ENCODE results near the gene RASA4. TPM values are rescaled to one million over a fixed set of nuclear protein-coding genes. Genes with fewer than 3 reads are reported as not detected.
"Not testable (repeated sequence)": the region's sequence is repeated elsewhere in the genome, so short reads cannot be mapped to it uniquely, and the experiment has no call there.

RASA4 gene
- total and polyA plus RNA-seq, 4 donors, result 30.9 to 131 (median 56.7) TPM

DNA sequence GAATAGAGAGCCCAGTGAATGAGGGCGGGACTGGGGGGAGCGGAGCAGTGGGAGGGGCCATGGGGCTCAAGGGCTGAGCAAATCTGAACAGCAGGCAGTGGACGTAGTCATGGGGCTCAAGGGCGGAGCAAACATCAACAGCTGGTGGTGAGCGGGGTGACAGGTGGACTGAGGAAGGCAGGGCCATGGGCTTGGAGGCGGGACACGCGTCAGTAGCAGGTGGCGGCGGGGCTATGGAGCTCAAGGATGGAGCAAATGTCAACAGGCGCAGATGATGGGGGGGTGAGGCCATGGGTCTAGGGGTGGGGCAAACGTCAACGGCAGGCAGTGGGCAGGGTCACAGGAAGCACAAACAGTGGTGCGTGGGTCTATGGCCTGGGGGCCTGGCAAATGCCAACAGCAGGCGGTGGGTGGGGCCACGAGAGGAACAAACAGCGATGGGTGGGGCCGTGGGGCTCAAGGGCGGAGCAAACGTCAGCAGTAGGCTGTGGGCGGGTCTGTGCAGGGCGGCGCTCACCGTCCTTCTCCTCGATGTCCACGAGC is 24.0 kb downstream of the RASA4 start:
- not testable (repeated sequence) for H3K27me3 ChIP-seq (ENCODE audit: control insufficient read depth, insufficient read depth, low read length); DNase-seq (ENCODE audit: low read depth in 4 of 6, low spot score in 6 of 6)
- no CpG with 5 or more reads among the region's 26 CpGs for WGBS (ENCODE audit: insufficient coverage)

DNA sequence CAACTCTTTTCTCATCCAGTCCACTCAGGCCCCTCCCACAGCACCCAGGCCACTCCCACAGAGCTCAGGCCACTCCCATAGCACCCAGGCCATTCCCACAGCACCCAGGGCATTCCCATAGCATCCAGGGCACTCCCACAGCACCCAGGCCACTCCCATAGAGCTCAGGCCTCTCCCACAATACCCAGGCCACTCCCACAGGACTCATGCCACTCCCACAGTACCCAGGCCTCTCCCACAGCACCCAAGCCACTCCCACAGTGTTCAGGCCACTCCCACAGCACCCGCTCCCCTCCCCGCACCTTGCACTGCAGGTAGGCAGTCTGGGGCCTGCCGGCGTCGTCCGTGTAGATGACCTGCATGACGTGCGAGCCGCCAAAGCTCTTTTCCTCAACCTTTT is 26.7 kb downstream of the RASA4 start:
- no CpG with 5 or more reads among the region's 9 CpGs for WGBS (ENCODE audit: insufficient coverage)
- DNase-seq (ENCODE audit: low read depth in 4 of 6, low spot score in 6 of 6); H3K27ac ChIP-seq (ENCODE audit: low read depth, low read length); H3K36me3 ChIP-seq (ENCODE audit: control insufficient read depth, insufficient read depth, low read length); H3K9me3 ChIP-seq (ENCODE audit: control insufficient read depth, insufficient read depth, low read length); H3K4me1 ChIP-seq (ENCODE audit: control insufficient read depth, insufficient read depth, low read length); H3K27me3 ChIP-seq (ENCODE audit: control insufficient read depth, insufficient read depth, low read length); H3K4me3 ChIP-seq (ENCODE audit: low read depth, low read length): not testable (repeated sequence)

More for the DNA sequence above, 24.0 kb downstream of the RASA4 start:
- not testable (repeated sequence) for H3K4me1 ChIP-seq (ENCODE audit: control insufficient read depth, insufficient read depth, low read length); H3K9me3 ChIP-seq (ENCODE audit: control insufficient read depth, insufficient read depth, low read length); H3K4me3 ChIP-seq (ENCODE audit: low read depth, low read length); H3K27ac ChIP-seq (ENCODE audit: low read depth, low read length); H3K36me3 ChIP-seq (ENCODE audit: control insufficient read depth, insufficient read depth, low read length)

DNA sequence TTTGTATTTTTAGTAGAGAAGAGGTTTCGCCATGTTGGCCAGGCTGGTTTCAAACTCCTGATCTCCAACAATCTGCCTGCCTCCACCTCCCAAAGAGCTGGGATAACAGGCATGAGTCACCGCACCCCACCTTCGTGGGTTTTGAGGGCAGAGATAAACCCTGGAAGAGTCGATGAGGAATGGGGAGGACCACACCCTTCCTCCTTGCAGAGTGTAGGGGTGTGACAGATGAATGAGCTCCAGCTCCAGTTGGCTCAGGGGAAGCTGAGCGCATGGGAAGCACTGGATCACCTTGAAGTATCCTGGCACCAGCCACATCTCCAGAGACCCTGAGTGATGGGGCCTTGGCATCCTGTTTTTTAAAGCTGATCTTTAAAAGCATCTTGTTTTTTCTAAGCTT is 33.1 kb downstream of the RASA4 start:
- H3K4me1 ChIP-seq (ENCODE audit: control insufficient read depth, insufficient read depth, low read length); H3K4me3 ChIP-seq (ENCODE audit: low read depth, low read length); H3K27ac ChIP-seq (ENCODE audit: low read depth, low read length); H3K36me3 ChIP-seq (ENCODE audit: control insufficient read depth, insufficient read depth, low read length); H3K27me3 ChIP-seq (ENCODE audit: control insufficient read depth, insufficient read depth, low read length); H3K9me3 ChIP-seq (ENCODE audit: control insufficient read depth, insufficient read depth, low read length); DNase-seq (ENCODE audit: low read depth in 4 of 6, low spot score in 6 of 6): not testable (repeated sequence)
- no CpG with 5 or more reads among the region's 5 CpGs for WGBS (ENCODE audit: insufficient coverage)

DNA sequence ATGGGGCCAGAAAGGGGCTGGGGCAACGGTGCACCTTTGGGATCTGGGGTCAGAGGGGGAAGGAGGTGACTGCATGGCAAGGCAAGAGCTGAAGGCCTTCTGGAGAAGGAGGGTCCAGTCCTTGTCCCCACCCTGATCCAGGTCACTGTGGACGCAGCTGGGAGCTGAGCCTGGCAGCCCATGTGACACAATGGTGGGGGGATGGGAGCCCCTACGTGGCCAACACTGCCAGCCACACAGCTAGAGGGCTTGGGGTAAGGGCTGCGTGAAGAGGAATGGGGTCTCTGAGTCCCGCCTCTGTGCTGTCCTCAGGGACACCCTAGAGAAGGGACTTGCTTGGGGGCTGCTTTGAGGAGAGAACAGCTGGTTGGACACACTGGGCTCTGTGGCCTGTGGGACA is 34.8 kb downstream of the RASA4 start:
- H3K4me1 ChIP-seq (ENCODE audit: control insufficient read depth, insufficient read depth, low read length); DNase-seq (ENCODE audit: low read depth in 4 of 6, low spot score in 6 of 6): not testable (repeated sequence)

DNA sequence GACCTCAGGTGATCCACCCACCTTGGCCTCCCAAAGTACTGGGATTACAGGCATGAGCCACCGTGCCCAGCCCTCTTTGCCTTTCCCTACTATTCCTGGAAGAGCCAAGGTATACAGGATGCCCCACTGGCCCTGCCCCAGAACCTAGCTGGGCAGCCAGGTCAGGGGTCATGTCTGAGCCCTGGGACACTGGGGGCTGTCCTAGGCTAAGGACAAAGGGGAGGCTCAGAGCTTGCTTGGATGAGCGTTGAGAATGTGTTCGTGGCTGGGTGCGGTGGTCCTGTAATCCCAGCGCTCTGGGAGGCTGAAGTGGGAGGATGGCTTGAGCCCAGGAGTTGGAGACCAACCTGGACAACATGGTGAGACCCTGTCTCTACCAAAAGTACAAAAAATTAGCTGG is 38.1 kb downstream of the RASA4 start:
- H3K4me3 ChIP-seq (ENCODE audit: low read depth, low read length); H3K9me3 ChIP-seq (ENCODE audit: control insufficient read depth, insufficient read depth, low read length); H3K4me1 ChIP-seq (ENCODE audit: control insufficient read depth, insufficient read depth, low read length); H3K27ac ChIP-seq (ENCODE audit: low read depth, low read length); H3K27me3 ChIP-seq (ENCODE audit: control insufficient read depth, insufficient read depth, low read length); DNase-seq (ENCODE audit: low read depth in 4 of 6, low spot score in 6 of 6); H3K36me3 ChIP-seq (ENCODE audit: control insufficient read depth, insufficient read depth, low read length): not testable (repeated sequence)
- no CpG with 5 or more reads among the region's 5 CpGs for WGBS (ENCODE audit: insufficient coverage)

More for the DNA sequence above, 34.8 kb downstream of the RASA4 start:
- H3K9me3 ChIP-seq (ENCODE audit: control insufficient read depth, insufficient read depth, low read length); H3K27me3 ChIP-seq (ENCODE audit: control insufficient read depth, insufficient read depth, low read length); H3K4me3 ChIP-seq (ENCODE audit: low read depth, low read length); H3K36me3 ChIP-seq (ENCODE audit: control insufficient read depth, insufficient read depth, low read length); H3K27ac ChIP-seq (ENCODE audit: low read depth, low read length): not testable (repeated sequence)
- no CpG with 5 or more reads among the region's 5 CpGs for WGBS (ENCODE audit: insufficient coverage)

DNA sequence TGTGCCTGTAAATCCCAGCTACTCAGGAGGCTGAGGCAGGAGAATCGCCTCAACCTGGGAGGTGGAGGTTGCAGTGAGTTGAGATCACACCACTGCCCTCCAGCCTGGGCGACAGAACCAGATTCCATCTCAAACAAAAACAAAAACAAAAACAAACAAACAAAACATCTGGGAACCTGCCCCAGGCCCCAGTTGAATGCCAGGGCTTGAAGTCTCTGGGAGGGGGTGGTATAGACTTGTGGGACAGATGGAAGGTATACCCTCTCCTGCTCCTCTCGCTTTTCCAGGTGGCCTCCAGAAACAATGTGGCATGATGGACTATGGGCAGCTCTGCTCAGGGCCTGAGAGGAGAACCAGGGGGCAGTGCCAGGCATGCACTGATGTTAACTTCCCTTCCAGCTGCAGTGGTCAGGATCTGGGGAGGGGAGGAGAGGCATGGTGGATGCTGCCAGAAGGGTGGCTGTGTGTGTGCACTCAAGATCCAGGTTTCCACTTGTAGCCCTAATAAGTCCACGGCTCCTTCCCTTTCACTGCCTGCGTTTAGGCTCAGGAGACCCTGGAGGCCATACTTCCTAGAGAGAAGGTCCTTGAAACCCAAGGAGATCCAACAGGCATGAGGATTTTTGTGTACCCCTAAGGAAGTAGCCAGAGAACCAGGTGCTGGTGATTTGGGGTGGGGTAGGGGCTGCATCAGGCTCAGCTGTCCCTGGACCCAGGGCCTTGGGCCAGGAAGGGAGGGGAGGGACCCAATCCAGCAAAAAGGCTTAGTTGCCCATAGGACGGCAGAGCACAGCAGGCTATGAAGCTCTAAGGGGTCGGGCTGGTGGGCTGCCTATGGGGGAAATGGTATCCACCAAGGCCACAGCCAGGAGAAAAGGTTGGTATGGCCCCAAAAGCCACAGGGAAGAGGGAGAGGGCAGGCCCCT is 39.0 kb downstream of the RASA4 start:
- H3K36me3 ChIP-seq (ENCODE audit: control insufficient read depth, insufficient read depth, low read length); H3K27me3 ChIP-seq (ENCODE audit: control insufficient read depth, insufficient read depth, low read length); H3K9me3 ChIP-seq (ENCODE audit: control insufficient read depth, insufficient read depth, low read length); H3K4me1 ChIP-seq (ENCODE audit: control insufficient read depth, insufficient read depth, low read length); H3K4me3 ChIP-seq (ENCODE audit: low read depth, low read length); H3K27ac ChIP-seq (ENCODE audit: low read depth, low read length): not testable (repeated sequence)
- WGBS (ENCODE audit: insufficient coverage), result no CpG with 5 or more reads among the region's 7 CpGs
- DNase-seq (ENCODE audit: low read depth in 4 of 6, low spot score in 6 of 6), result peak in 1 of 6 donors; percentile 0

DNA sequence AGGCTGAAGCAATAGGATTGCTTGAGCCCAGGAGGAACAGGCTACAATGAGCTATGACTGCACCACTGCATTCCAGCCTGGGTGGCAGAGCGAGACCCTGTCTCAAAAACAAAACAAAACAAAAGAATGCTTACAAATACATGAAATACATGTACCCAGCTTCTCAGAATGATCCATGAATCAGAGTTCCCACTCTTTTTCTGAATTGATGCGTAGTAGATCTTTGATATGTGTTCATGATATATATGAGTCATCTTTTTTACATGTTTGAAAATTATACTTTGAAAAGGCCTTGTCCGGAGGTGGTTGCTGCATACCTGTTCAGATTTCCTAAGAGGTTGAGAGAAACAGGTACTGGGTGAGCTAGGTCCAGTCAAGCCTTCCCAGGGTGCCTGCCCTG is 40.2 kb downstream of the RASA4 start:
- not testable (repeated sequence) for DNase-seq (ENCODE audit: low read depth in 4 of 6, low spot score in 6 of 6); H3K36me3 ChIP-seq (ENCODE audit: control insufficient read depth, insufficient read depth, low read length); H3K4me3 ChIP-seq (ENCODE audit: low read depth, low read length); H3K9me3 ChIP-seq (ENCODE audit: control insufficient read depth, insufficient read depth, low read length); H3K27ac ChIP-seq (ENCODE audit: low read depth, low read length); H3K27me3 ChIP-seq (ENCODE audit: control insufficient read depth, insufficient read depth, low read length); H3K4me1 ChIP-seq (ENCODE audit: control insufficient read depth, insufficient read depth, low read length)
- WGBS (ENCODE audit: insufficient coverage), result no CpG with 5 or more reads among the region's 3 CpGs

DNA sequence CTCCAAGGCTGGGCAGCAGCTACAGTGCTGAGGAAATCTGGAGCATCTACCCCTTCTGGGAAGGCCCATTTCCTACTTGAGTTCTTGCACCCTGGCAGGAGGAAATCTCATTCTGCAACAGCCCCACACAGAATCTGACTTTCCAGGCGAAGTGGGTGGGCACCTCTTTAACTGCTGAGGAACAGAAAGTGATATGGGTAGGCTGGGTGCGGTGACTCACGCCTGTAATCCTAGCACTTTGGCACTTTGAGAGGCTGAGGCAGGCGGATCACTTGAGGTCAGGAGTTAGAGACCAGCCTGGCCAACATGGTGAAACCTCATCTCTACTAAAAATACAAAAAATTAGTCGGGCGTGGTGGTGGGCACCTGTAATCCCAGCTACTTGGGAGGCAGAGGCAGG is 41.9 kb downstream of the RASA4 start:
- not testable (repeated sequence) for H3K4me1 ChIP-seq (ENCODE audit: control insufficient read depth, insufficient read depth, low read length); H3K36me3 ChIP-seq (ENCODE audit: control insufficient read depth, insufficient read depth, low read length); H3K9me3 ChIP-seq (ENCODE audit: control insufficient read depth, insufficient read depth, low read length); H3K4me3 ChIP-seq (ENCODE audit: low read depth, low read length); H3K27ac ChIP-seq (ENCODE audit: low read depth, low read length); DNase-seq (ENCODE audit: low read depth in 4 of 6, low spot score in 6 of 6); H3K27me3 ChIP-seq (ENCODE audit: control insufficient read depth, insufficient read depth, low read length)
- no CpG with 5 or more reads among the region's 6 CpGs for WGBS (ENCODE audit: insufficient coverage)

DNA sequence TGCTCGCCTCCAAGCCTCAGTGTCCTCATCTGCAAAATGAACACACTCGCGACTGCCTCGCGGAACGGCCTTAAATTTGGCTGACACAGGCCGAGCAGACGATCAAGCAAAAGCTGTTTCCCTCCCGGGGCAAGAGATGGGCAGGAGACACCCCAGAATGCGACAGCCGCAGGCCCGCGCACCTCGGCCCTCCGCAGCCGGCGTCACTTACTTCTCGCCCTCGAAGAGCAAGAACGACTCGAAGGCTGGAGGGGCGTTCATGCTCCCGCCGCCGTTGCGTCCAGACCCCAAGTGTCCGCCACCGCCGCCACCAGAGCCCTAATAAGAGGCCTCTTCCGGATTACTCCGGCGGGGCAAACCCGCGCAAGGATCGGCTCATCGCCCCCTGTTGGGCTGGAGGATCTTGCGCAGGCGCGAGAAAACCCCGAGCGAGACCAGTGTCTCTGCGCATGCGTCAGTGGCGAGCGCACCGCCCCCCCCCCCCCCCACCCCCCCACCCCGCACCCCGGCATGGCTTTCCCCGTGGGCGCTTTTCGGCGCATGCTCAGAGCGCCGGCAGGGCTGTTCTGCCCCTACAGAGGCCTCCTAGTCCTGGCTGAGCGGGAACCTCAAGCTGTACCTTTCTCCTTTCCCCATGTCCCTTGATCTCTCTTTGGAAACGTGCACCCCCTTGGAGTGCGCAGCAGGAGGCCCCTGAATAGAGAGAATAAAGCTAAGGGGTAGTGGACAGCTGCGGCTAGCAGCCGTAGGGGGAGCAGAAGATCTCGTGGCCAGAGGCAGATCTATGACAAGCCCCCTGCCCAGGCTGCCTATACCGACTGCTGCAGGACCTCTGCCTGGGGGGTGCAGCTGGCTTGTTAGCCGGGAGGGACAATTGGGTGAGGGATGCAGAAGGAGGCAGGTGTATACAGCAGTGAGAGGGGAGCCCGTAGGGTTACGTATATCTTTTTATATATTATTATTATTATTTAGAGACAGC is 44.0 kb downstream of the RASA4 start, which contains the start of gene POLR2J3:
TSS of gene POLR2J3 (minus strand) at position 323 of the 979 bp plus-strand sequence. CDS start at position 261, 62 bp downstream.
- 0% methylated on average over 6 of the region's 64 CpGs for WGBS (ENCODE audit: insufficient coverage)
- not testable (repeated sequence) for H3K36me3 ChIP-seq (ENCODE audit: control insufficient read depth, insufficient read depth, low read length); H3K9me3 ChIP-seq (ENCODE audit: control insufficient read depth, insufficient read depth, low read length); H3K4me1 ChIP-seq (ENCODE audit: control insufficient read depth, insufficient read depth, low read length); H3K27me3 ChIP-seq (ENCODE audit: control insufficient read depth, insufficient read depth, low read length)
- peak within 1 kb of the TSS; percentile 40 for H3K27ac ChIP-seq (ENCODE audit: low read depth, low read length)
- DNase-seq (ENCODE audit: low read depth in 4 of 6, low spot score in 6 of 6), result peak; percentile 20 to 96 (median 76)
- peak within 1 kb of the TSS; percentile 72 for H3K4me3 ChIP-seq (ENCODE audit: low read depth, low read length)
